Measurements from ENCODE around the gene PCDHB13.
"Not testable (repeated sequence)": the region's sequence is repeated elsewhere in the genome, so short reads cannot be mapped to it uniquely, and the experiment has no call there.

- TF ChIP-seq, protein P1, sequence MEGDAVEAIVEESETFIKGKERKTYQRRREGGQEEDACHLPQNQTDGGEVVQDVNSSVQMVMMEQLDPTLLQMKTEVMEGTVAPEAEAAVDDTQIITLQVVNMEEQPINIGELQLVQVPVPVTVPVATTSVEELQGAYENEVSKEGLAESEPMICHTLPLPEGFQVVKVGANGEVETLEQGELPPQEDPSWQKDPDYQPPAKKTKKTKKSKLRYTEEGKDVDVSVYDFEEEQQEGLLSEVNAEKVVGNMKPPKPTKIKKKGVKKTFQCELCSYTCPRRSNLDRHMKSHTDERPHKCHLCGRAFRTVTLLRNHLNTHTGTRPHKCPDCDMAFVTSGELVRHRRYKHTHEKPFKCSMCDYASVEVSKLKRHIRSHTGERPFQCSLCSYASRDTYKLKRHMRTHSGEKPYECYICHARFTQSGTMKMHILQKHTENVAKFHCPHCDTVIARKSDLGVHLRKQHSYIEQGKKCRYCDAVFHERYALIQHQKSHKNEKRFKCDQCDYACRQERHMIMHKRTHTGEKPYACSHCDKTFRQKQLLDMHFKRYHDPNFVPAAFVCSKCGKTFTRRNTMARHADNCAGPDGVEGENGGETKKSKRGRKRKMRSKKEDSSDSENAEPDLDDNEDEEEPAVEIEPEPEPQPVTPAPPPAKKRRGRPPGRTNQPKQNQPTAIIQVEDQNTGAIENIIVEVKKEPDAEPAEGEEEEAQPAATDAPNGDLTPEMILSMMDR (conservative IDR thresholded peaks at IDR 0.05 in 1 of 2, IDR thresholded peaks at IDR 0.05 in 1 of 2; ENCODE audit: extremely low read depth in 1 of 2, insufficient read depth in 1 of 2, low read depth in 1 of 2, low read length in 2 of 2) = not testable (repeated sequence)
- TF ChIP-seq EZH2 (IDR thresholded peaks at IDR 0.05; ENCODE audit: borderline replicate concordance, low read length) = not testable (repeated sequence)
Measured at GRCh38 chr5:141247434-141247833, 33.7 kb downstream of the PCDHB13 start.
